ENCODE data around the gene EPHA8.

DNA sequence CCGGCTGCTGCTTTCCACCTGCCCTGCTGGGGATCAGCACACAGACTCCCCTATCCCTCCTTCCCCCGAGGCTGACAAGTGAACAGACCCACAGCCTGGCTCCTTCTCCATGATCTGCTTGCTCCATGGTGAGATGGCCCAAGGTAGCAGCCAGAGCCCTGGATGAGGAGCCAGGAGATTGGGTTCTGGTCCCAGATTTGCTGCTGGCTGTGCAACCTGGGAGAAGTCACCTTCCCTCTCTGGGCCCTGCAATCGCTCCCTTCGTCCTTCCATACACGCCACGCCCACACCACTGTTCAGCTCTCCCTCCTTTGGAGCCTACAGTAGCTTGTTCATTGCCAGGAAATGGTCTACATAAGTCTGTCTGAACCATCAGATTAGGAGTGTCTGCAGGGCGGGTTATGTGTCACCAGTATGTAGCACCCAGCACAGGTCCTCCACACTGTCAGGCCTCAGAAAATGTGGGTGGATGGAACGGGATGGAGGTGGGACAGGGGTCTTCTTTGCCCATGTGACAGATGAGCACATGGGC lies 9.2 kb upstream of the EPHA8 start:
- TF ChIP-seq EZH2 (IDR thresholded peaks at IDR 0.05; ENCODE audit: insufficient read depth, poor library complexity, severe bottlenecking) (no peak), EZH2phosphoT487 (IDR thresholded peaks at IDR 0.05; ENCODE audit: insufficient read depth, low read depth) (no peak)

Measured in GM23248 (cell line).